WTC11 (cell line): Measurements from ENCODE around the gene TBL1XR1. TPM values are rescaled to one million over a fixed set of nuclear protein-coding genes. Genes with fewer than 3 reads are reported as not detected.

Experiments used
- ATAC-seq: fragments of 200-7000 bp; cut with Tn5 transposase; 2 replicates; pipeline ENCODE4 v1.10.0; 2021; ENCODE audit warnings: mild to moderate bottlenecking, moderate library complexity
- CTCF ChIA-PET: fragments of 300-600 bp; sonication (Branson Sonifier 250); formaldehyde crosslinking; loops from one replicate; lab custom pipeline; 2021; ENCODE audit warnings: antibody characterized with exemption; lab: Charles Lee
- POLR2A ChIA-PET: fragments of 350-600 bp; sonication (Branson Sonifier 250); formaldehyde crosslinking; loops from one replicate; lab custom pipeline; 2021; ENCODE audit warnings: antibody characterized with exemption; lab: Charles Lee
- DNase-seq: peaks from one replicate; pipeline ENCODE4 v3.0.0; 2021; ENCODE audit warnings: low spot score
- H3K27ac Mint-ChIP-seq: 2 replicates; pipeline ENCODE4 v1.8.0; 2021; ENCODE audit warnings: mixed read lengths
- H3K27me3 Mint-ChIP-seq: 2 replicates; pipeline ENCODE4 v1.8.0; 2021; ENCODE audit warnings: low read depth, mild to moderate bottlenecking, moderate library complexity, mixed read lengths
- H3K36me3 Mint-ChIP-seq: 2 replicates; pipeline ENCODE4 v1.8.0; 2021; ENCODE audit warnings: mixed read lengths
- H3K4me1 Mint-ChIP-seq: 2 replicates; pipeline ENCODE4 v1.8.0; 2022; ENCODE audit warnings: mixed read lengths
- H3K4me3 Mint-ChIP-seq: 2 replicates; pipeline ENCODE4 v1.8.0; 2021; ENCODE audit warnings: mild to moderate bottlenecking, moderate library complexity, mixed read lengths
- H3K9me3 Mint-ChIP-seq: 2 replicates; pipeline ENCODE4 v1.8.0; 2021; ENCODE audit warnings: mixed read lengths
- CBFB ChIP-seq: sonication (generic); formaldehyde crosslinking; IDR thresholded peaks from 2 replicates; pipeline ENCODE4 v1.8.1; 2022; ENCODE audit warnings: mild to moderate bottlenecking, low read depth, missing genetic modification reagents
- CREB1 ChIP-seq: sonication (generic); formaldehyde crosslinking; IDR thresholded peaks from 2 replicates; pipeline ENCODE4 v1.8.0; 2023; ENCODE audit warnings: mild to moderate bottlenecking, missing genetic modification reagents
- JAZF1 ChIP-seq: fragments of 250-450 bp; sonication (Bioruptor Pico); IDR thresholded peaks from 2 replicates; pipeline ENCODE4 v1.9.0; 2021; ENCODE audit warnings: moderate library complexity, mild to moderate bottlenecking, inconsistent platforms
- JUN ChIP-seq: sonication (generic); formaldehyde crosslinking; IDR thresholded peaks from 2 replicates; pipeline ENCODE4 v1.8.0; 2023; ENCODE audit warnings: mild to moderate bottlenecking, missing genetic modification reagents
- NFATC4 ChIP-seq: fragments of 250-450 bp; sonication (Bioruptor Pico); IDR thresholded peaks from 2 replicates; pipeline ENCODE4 v1.9.0; 2021; ENCODE audit warnings: mild to moderate bottlenecking
- NFE2L1 ChIP-seq: sonication (generic); formaldehyde crosslinking; IDR thresholded peaks from 2 replicates; pipeline ENCODE4 v1.8.1; 2023; ENCODE audit warnings: missing genetic modification reagents
- NR3C1 ChIP-seq: sonication (generic); formaldehyde crosslinking; conservative IDR thresholded peaks from 2 replicates; pipeline ENCODE4 v1.8.1; 2023; ENCODE audit warnings: low read depth, mild to moderate bottlenecking, missing genetic modification reagents
- RELA ChIP-seq: sonication (generic); formaldehyde crosslinking; IDR thresholded peaks from 2 replicates; pipeline ENCODE4 v1.8.1; 2022; ENCODE audit warnings: missing genetic modification reagents, mild to moderate bottlenecking, borderline replicate concordance
- TCF7 ChIP-seq: sonication (generic); formaldehyde crosslinking; IDR thresholded peaks from 2 replicates; pipeline ENCODE4 v1.8.0; 2022; ENCODE audit warnings: mild to moderate bottlenecking, low read depth, missing genetic modification reagents, moderate library complexity
- ZBTB21 ChIP-seq: sonication (generic); formaldehyde crosslinking; IDR thresholded peaks from 2 replicates; pipeline ENCODE4 v1.8.1; 2023; ENCODE audit warnings: mild to moderate bottlenecking, missing genetic modification reagents, borderline replicate concordance
- ZNF263 ChIP-seq: sonication (generic); formaldehyde crosslinking; IDR thresholded peaks from 2 replicates; pipeline ENCODE4 v1.8.1; 2022; ENCODE audit warnings: low read depth, mild to moderate bottlenecking, moderate library complexity, missing genetic modification reagents
- total RNA-seq: library from RNA; stranded (reverse); gene quantifications from 3 replicates; pipeline ENCODE4 v1.2.3, GENCODE V29; 2021
- TF ChIP-seq, protein P1 (sequence below): sonication (generic); formaldehyde crosslinking; IDR thresholded peaks from 2 replicates; pipeline ENCODE4 v1.8.1; 2022; ENCODE audit warnings: low read depth, missing genetic modification reagents, borderline replicate concordance
- TF ChIP-seq, protein P2 (sequence below): sonication (generic); formaldehyde crosslinking; IDR thresholded peaks from 2 replicates; pipeline ENCODE4 v1.8.0; 2022; ENCODE audit warnings: mild to moderate bottlenecking, missing genetic modification reagents
- TF ChIP-seq, protein P3 (sequence below): sonication (generic); formaldehyde crosslinking; IDR thresholded peaks from 2 replicates; pipeline ENCODE4 v1.8.1; 2022; ENCODE audit warnings: mild to moderate bottlenecking, moderate library complexity, missing genetic modification reagents
- TF ChIP-seq, protein P4 (sequence below): sonication (generic); formaldehyde crosslinking; IDR thresholded peaks from 2 replicates; pipeline ENCODE4 v1.8.0; 2022; ENCODE audit warnings: mild to moderate bottlenecking, missing genetic modification reagents
- TF ChIP-seq, protein P5 (sequence below): sonication (generic); formaldehyde crosslinking; IDR thresholded peaks from 2 replicates; pipeline ENCODE4 v1.8.1; 2023; ENCODE audit warnings: mild to moderate bottlenecking, missing genetic modification reagents
- TF ChIP-seq, protein P6 (sequence below): sonication (generic); formaldehyde crosslinking; conservative IDR thresholded peaks from 2 replicates; pipeline ENCODE4 v1.8.1; 2023; ENCODE audit warnings: mild to moderate bottlenecking, low read depth, missing genetic modification reagents, moderate library complexity
- TF ChIP-seq, protein P7 (sequence below): fragments of 250-450 bp; sonication (Bioruptor Pico); conservative IDR thresholded peaks from 2 replicates; pipeline ENCODE4 v1.9.0; 2021; ENCODE audit warnings: mild to moderate bottlenecking

Gene TBL1XR1
- total RNA-seq, 1 experiment from 2014 or later, result 148 TPM

DNA sequence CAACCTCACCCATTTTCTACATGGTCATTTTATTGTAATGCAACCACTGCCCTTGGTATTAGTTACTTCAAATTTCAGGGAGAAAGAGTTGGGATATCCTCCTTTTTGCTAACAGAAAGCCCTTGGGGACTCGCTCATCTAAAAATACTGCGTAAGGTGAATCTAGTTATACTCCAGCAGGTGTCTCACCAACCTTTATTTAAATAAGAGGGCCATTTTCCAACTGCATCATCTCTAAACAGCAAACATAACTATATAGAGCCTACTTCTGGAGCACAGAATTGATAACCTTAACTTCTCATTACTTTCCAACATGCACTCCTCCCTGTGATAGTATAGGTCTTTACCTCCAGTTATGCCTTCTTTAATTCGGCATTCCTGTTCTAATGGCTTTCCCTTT, 77.5 kb downstream of the TBL1XR1 start:
- Mint-ChIP-seq H3K4me1 (peaks cover 80% of the 10 kb centered on the region), H3K27ac (peak overlapping the region; percentile 69; the same call in 1 of the 2 replicates), H3K4me3 (no peak overlapping the region)
- CTCF ChIA-PET, result no interaction called here
- TF ChIP-seq CREB1 (no peak), NR3C1 (CRISPR knock-in tag) (no peak)
- TF ChIP-seq, protein P1, sequence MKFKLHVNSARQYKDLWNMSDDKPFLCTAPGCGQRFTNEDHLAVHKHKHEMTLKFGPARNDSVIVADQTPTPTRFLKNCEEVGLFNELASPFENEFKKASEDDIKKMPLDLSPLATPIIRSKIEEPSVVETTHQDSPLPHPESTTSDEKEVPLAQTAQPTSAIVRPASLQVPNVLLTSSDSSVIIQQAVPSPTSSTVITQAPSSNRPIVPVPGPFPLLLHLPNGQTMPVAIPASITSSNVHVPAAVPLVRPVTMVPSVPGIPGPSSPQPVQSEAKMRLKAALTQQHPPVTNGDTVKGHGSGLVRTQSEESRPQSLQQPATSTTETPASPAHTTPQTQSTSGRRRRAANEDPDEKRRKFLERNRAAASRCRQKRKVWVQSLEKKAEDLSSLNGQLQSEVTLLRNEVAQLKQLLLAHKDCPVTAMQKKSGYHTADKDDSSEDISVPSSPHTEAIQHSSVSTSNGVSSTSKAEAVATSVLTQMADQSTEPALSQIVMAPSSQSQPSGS (CRISPR knock-in tag), result no peak
- TF ChIP-seq, all 79 proteins: peak for 0
- Mint-ChIP-seq H3K9me3 (no peaks in the 10 kb centered on the region), H3K36me3 (no peaks in the 10 kb centered on the region), H3K27me3 (no peaks in the 10 kb centered on the region)
- DNase-seq (no peak), ATAC-seq (no peak)
- POLR2A ChIA-PET, result no interaction called here

DNA sequence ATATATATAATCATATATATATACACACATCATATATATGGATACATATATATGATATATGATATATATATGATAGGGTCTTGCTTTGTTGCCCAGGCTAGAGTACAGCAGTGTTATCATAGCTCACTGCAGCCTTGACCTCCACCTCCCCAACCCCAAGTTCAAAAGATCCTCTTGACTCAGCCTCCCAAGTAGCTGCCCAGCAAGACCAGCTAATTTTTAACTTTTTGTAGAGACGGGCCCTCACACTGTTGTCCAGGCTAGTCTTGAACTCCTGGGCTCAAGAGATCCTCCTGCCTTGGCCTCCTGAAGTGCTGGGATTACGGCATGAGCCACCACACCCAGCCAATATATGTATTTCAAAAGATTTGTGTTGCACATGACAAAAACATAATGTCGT, 83.0 kb downstream of the TBL1XR1 start:
- no peaks in the 10 kb centered on the region for H3K36me3 Mint-ChIP-seq
- H3K27me3 Mint-ChIP-seq, result no peaks in the 10 kb centered on the region
- ChIA-PET POLR2A (interaction anchor here (0.6 kb wide), 1 partner anchor 10 kb away, joined by 3 read pairs; no protein-coding TSS in a partner anchor), CTCF (no interaction called here)
- H3K4me1 Mint-ChIP-seq, result peaks cover 67% of the 10 kb centered on the region
- no peak overlapping the region for H3K27ac Mint-ChIP-seq
- H3K9me3 Mint-ChIP-seq, result no peaks in the 10 kb centered on the region
- no peak overlapping the region for H3K4me3 Mint-ChIP-seq
- ATAC-seq, result no peak
- no peak for DNase-seq
- TF ChIP-seq CBFB (CRISPR knock-in tag), result no peak
- TF ChIP-seq ZNF263 (CRISPR knock-in tag), result no peak
- no peak for TF ChIP-seq NFATC4 (CRISPR knock-in tag)
- TF ChIP-seq JUN (CRISPR knock-in tag), result no peak
- TF ChIP-seq ZBTB21 (CRISPR knock-in tag), result no peak
- TF ChIP-seq, protein P2, sequence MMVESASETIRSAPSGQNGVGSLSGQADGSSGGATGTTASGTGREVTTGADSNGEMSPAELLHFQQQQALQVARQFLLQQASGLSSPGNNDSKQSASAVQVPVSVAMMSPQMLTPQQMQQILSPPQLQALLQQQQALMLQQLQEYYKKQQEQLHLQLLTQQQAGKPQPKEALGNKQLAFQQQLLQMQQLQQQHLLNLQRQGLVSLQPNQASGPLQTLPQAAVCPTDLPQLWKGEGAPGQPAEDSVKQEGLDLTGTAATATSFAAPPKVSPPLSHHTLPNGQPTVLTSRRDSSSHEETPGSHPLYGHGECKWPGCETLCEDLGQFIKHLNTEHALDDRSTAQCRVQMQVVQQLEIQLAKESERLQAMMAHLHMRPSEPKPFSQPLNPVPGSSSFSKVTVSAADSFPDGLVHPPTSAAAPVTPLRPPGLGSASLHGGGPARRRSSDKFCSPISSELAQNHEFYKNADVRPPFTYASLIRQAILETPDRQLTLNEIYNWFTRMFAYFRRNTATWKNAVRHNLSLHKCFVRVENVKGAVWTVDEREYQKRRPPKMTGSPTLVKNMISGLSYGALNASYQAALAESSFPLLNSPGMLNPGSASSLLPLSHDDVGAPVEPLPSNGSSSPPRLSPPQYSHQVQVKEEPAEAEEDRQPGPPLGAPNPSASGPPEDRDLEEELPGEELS (CRISPR knock-in tag), result no peak
- no peak for TF ChIP-seq JAZF1 (CRISPR knock-in tag)
- TF ChIP-seq NFE2L1 (CRISPR knock-in tag), result no peak
- TF ChIP-seq, all 79 proteins: peak for 0

DNA sequence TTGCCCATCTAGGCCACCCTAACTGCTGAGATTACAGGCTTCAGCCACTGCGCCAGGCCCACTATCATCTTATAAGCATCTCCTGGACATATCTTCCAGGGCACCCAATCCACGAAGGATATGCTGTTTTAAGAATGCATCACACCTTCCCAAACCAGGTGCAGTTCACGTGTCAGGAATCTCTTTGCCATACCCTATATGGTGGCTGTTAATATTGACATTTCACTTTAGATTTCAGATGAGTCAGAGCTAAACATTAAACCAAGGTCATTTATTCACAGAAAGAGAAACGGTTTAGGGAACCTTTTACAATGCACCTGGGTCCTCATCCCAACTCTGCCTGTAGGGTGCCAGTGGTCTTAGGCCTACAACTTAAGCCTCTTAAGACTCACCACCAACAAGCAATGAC, 85.7 kb downstream of the TBL1XR1 start:
- Mint-ChIP-seq H3K4me3 (no peak overlapping the region), H3K36me3 (no peaks in the 10 kb centered on the region), H3K4me1 (peaks cover 67% of the 10 kb centered on the region), H3K27me3 (no peaks in the 10 kb centered on the region), H3K27ac (peak overlapping the region; percentile 75; the same call in 1 of the 2 replicates), H3K9me3 (no peaks in the 10 kb centered on the region)
- ATAC-seq, result peak; percentile 32; the same call in 1 of the 2 replicates
- POLR2A ChIA-PET, result no interaction called here
- CTCF ChIA-PET, result no interaction called here
- DNase-seq, result no peak
- TF ChIP-seq, protein P3, sequence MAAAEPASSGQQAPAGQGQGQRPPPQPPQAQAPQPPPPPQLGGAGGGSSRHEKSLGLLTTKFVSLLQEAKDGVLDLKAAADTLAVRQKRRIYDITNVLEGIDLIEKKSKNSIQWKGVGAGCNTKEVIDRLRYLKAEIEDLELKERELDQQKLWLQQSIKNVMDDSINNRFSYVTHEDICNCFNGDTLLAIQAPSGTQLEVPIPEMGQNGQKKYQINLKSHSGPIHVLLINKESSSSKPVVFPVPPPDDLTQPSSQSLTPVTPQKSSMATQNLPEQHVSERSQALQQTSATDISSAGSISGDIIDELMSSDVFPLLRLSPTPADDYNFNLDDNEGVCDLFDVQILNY (CRISPR knock-in tag), result no peak
- TF ChIP-seq TCF7 (CRISPR knock-in tag) (no peak), NR3C1 (CRISPR knock-in tag) (no peak), RELA (CRISPR knock-in tag) (no peak)
- TF ChIP-seq, protein P4, sequence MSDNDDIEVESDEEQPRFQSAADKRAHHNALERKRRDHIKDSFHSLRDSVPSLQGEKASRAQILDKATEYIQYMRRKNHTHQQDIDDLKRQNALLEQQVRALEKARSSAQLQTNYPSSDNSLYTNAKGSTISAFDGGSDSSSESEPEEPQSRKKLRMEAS, result no peak
- TF ChIP-seq, protein P2 (CRISPR knock-in tag), result no peak
- TF ChIP-seq, protein P5, sequence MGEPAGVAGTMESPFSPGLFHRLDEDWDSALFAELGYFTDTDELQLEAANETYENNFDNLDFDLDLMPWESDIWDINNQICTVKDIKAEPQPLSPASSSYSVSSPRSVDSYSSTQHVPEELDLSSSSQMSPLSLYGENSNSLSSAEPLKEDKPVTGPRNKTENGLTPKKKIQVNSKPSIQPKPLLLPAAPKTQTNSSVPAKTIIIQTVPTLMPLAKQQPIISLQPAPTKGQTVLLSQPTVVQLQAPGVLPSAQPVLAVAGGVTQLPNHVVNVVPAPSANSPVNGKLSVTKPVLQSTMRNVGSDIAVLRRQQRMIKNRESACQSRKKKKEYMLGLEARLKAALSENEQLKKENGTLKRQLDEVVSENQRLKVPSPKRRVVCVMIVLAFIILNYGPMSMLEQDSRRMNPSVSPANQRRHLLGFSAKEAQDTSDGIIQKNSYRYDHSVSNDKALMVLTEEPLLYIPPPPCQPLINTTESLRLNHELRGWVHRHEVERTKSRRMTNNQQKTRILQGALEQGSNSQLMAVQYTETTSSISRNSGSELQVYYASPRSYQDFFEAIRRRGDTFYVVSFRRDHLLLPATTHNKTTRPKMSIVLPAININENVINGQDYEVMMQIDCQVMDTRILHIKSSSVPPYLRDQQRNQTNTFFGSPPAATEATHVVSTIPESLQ (CRISPR knock-in tag), result no peak
- TF ChIP-seq, protein P6, sequence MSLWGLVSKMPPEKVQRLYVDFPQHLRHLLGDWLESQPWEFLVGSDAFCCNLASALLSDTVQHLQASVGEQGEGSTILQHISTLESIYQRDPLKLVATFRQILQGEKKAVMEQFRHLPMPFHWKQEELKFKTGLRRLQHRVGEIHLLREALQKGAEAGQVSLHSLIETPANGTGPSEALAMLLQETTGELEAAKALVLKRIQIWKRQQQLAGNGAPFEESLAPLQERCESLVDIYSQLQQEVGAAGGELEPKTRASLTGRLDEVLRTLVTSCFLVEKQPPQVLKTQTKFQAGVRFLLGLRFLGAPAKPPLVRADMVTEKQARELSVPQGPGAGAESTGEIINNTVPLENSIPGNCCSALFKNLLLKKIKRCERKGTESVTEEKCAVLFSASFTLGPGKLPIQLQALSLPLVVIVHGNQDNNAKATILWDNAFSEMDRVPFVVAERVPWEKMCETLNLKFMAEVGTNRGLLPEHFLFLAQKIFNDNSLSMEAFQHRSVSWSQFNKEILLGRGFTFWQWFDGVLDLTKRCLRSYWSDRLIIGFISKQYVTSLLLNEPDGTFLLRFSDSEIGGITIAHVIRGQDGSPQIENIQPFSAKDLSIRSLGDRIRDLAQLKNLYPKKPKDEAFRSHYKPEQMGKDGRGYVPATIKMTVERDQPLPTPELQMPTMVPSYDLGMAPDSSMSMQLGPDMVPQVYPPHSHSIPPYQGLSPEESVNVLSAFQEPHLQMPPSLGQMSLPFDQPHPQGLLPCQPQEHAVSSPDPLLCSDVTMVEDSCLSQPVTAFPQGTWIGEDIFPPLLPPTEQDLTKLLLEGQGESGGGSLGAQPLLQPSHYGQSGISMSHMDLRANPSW, result no peak
- TF ChIP-seq, protein P7, sequence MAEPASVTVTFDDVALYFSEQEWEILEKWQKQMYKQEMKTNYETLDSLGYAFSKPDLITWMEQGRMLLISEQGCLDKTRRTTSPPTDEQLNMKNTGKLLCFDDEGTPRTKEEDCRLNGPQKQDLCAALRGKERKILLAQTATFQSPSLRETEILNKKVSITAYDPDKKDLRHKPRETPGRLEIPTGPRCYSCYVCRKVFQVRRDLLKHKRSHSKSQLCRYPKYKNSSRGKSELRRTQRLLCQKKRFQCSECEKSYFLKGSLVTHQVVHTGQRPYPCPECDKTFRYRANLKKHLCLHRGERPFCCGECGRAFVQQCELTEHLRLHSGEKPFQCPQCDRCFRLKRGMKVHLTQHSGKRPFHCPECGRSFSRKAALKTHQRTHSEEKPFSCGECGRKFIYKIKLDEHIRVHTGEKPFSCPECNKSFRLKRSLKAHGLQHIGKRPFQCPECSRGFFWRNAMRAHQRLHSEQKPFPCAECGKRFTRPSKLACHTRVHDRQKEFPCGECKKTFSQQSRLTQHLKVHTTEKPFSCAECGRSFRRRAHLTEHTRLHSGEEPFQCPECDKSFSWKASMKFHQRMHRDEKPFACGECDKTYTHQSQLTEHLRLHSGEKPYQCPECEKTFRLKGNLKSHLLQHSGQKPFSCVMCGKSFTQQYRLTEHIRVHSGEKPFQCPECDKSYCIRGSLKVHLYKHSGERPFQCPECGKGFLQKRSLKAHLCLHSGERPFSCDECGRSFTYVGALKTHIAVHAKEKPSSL (CRISPR knock-in tag), result no peak
